Neural cell (in vitro differentiated cells): ENCODE measurements around the gene IL31.
"Not testable (repeated sequence)": the region's sequence is repeated elsewhere in the genome, so short reads cannot be mapped to it uniquely, and the experiment has no call there.

ENCODE experiments used
- EZH2 ChIP-seq: fragments of 200-600, 300-800 bp; shearing (Covaris generic), sonication (generic); IDR thresholded peaks from 2 replicates; pipeline ENCODE4 v1.6.1; 2014; ENCODE audit warnings: antibody characterized with exemption, low read length, borderline replicate concordance, mild to moderate bottlenecking; ENCODE audit not compliant: insufficient read depth, poor library complexity, severe bottlenecking
- MXI1 ChIP-seq: fragments of 450-650 bp; conservative IDR thresholded peaks from 2 replicates; pipeline ENCODE4 v1.6.1; 2014; ENCODE audit warnings: antibody characterized with exemption, mild to moderate bottlenecking; ENCODE audit not compliant: poor library complexity, severe bottlenecking
- TF ChIP-seq, protein P1 (sequence below): fragments of 450-650 bp; IDR thresholded peaks from 2 replicates; pipeline ENCODE4 v1.5.1; 2014; ENCODE audit warnings: antibody characterized with exemption, mild to moderate bottlenecking, moderate library complexity; ENCODE audit not compliant: poor library complexity, severe bottlenecking
- TF ChIP-seq, protein P2 (sequence below): IDR thresholded peaks from 2 replicates; pipeline ENCODE4 v1.6.1; 2012; ENCODE audit warnings: borderline replicate concordance

DNA sequence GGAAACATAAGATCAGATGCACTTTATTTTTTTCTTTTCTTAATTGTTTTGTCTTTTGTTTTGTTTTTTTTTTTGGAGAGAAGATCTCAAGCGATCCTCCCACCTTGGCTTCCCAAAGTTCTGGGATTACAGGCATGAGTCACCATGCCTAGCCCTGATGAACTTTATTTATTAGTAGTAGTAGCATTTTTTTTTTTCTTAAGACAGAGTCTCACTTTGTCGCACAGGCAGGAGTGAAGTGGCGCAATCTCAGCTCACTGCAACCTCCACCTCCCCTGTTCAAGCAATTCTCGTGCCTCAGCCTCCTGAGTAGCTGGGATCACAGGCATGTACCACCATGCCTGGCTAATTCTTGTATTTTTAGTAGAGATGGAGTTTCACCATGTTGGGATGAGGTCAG is 2.5 kb upstream of the IL31 start:
- TF ChIP-seq EZH2, MXI1: not testable (repeated sequence)
- TF ChIP-seq, protein P1, sequence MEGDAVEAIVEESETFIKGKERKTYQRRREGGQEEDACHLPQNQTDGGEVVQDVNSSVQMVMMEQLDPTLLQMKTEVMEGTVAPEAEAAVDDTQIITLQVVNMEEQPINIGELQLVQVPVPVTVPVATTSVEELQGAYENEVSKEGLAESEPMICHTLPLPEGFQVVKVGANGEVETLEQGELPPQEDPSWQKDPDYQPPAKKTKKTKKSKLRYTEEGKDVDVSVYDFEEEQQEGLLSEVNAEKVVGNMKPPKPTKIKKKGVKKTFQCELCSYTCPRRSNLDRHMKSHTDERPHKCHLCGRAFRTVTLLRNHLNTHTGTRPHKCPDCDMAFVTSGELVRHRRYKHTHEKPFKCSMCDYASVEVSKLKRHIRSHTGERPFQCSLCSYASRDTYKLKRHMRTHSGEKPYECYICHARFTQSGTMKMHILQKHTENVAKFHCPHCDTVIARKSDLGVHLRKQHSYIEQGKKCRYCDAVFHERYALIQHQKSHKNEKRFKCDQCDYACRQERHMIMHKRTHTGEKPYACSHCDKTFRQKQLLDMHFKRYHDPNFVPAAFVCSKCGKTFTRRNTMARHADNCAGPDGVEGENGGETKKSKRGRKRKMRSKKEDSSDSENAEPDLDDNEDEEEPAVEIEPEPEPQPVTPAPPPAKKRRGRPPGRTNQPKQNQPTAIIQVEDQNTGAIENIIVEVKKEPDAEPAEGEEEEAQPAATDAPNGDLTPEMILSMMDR = not testable (repeated sequence)
- TF ChIP-seq, protein P2, sequence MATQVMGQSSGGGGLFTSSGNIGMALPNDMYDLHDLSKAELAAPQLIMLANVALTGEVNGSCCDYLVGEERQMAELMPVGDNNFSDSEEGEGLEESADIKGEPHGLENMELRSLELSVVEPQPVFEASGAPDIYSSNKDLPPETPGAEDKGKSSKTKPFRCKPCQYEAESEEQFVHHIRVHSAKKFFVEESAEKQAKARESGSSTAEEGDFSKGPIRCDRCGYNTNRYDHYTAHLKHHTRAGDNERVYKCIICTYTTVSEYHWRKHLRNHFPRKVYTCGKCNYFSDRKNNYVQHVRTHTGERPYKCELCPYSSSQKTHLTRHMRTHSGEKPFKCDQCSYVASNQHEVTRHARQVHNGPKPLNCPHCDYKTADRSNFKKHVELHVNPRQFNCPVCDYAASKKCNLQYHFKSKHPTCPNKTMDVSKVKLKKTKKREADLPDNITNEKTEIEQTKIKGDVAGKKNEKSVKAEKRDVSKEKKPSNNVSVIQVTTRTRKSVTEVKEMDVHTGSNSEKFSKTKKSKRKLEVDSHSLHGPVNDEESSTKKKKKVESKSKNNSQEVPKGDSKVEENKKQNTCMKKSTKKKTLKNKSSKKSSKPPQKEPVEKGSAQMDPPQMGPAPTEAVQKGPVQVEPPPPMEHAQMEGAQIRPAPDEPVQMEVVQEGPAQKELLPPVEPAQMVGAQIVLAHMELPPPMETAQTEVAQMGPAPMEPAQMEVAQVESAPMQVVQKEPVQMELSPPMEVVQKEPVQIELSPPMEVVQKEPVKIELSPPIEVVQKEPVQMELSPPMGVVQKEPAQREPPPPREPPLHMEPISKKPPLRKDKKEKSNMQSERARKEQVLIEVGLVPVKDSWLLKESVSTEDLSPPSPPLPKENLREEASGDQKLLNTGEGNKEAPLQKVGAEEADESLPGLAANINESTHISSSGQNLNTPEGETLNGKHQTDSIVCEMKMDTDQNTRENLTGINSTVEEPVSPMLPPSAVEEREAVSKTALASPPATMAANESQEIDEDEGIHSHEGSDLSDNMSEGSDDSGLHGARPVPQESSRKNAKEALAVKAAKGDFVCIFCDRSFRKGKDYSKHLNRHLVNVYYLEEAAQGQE = not testable (repeated sequence)
